Activated CD8-positive, alpha-beta memory T cell treated with anti-CD3 and anti-CD28 coated beads for 36 hours (primary cell): ENCODE results near the gene LIN52. TPM values are rescaled to one million over a fixed set of nuclear protein-coding genes. Genes with fewer than 3 reads are reported as not detected.

ENCODE experiments used
- CTCF ChIA-PET: fragments of 350-600 bp; sonication (Branson Sonifier 250); formaldehyde crosslinking; loops from one replicate; lab custom pipeline; 2021; ENCODE audit warnings: antibody characterized with exemption; lab: Charles Lee
- POLR2A ChIA-PET: fragments of 350-600 bp; sonication (Branson Sonifier 250); formaldehyde crosslinking; loops from one replicate; lab custom pipeline; 2021; ENCODE audit warnings: antibody characterized with exemption; lab: Charles Lee
- total RNA-seq, 2 experiments: library from RNA; stranded (reverse); gene quantifications; one replicate each; pipeline ENCODE4 v1.2.3, GENCODE V29; 2021

The LIN52 gene
- total RNA-seq, 2 experiments from 2014 or later, result 16.6 to 17.7 TPM

DNA sequence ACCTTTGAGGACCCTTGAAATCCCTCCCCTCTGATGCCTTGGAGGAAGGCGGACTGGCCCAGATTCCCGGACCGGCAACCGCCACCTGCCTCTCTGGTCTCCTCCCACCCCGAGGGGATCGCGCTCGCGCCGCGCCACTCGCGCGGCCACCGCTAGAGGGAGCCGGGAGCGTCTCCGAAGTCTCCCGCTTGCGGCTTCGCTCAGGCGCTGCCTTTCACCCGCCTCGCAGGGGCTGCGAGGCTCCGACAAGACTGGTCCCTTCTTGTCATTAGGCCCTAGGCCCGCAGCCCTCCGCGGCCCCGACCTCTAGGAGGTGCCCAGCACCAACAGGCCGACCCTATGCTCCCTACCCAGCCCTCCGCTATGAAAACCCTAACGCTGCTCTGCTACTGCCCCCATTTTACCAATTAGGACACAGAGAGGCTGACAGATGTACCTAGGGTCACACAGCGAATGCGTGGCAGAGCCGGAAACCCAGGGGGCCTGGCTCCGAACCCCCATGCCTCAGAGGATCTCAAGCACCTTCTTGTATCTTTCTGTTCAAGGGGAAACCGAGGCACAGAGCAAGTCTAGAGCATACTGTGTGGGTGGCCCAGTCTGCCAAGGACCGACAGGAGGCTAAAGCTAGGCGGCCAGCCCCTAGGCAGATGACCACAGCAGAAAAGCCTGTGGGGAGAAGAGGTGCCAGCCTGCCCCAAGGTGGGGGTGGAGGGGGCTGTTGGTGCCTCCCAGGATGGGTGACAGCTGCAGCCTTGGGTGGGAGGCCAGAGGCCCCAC, 133.1 kb downstream of the LIN52 start:
- POLR2A ChIA-PET, result no interaction called here
- CTCF ChIA-PET, result interaction anchor here (0.9 to 1.8 kb wide), 3 partner anchors 25 to 39 kb away, joined by 3 to 9 read pairs (median 4); no protein-coding TSS in a partner anchor

DNA sequence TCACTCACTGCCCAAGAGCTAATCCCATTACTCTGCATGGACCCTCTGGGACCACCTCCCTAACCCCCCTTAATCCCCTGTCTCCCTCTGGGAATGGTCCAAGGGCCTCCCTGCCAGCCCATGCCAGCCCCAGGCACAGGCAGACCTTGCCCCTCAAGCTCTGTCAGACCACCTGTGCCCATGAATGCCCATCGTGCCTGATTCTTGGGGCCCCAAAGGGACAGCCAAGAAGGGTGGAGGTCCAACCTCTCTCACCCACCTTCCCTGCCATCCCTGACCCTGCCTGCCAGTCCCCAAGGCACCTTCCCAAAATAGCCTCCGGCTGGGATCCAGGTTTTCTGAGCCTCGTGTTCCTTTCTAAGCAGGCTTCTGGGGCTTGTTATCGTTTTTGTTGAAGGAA, 133.7 kb downstream of the LIN52 start:
- POLR2A ChIA-PET, result no interaction called here
- CTCF ChIA-PET, result interaction anchor here (0.6 to 1.8 kb wide), 6 partner anchors 22 to 269 kb away, joined by 3 to 9 read pairs (median 3); no protein-coding TSS in a partner anchor

DNA sequence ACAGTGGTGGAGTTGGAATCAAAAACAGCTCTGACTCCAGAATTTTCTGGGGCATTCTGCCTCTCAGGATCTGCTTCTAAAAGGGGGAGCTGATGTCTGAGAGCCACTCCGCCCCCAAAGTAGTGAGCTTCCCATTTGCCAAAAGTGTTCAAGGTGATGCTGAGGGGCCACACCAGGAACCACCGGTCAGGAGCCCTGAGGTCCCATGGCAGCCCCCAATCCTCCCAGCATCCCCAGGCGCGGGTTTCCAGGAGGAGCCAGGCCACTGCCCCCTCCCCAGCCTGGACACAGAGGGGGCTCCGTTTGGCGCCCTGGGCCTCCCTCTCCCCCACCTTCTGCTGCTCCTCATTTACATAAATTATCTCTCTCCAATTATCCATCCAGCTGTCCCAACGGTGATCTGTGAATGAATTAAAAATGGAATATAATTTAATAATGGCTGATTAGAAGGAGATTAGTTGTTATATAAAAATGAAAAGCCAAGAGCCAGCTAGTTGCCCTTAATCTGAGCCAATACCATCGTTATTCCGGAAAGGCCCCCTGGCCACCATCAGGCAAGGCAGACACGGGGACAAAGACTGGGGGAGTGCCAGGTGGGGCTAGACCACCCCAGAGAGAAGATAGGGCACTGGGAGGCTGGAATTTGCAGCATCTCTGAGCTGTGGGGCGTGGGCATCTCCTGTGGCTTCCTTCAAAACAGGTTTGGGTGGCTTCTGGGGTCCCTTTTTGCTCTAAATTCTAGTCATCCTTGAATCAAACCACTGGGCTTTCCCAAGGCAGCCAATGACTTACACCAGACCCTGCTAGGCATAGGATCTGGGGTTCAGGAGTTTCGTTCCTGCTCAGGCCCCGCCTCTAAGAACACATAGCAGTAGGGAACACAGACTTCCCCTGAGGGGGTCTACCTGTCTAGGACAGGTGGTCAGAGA, 134.8 kb downstream of the LIN52 start:
- CTCF ChIA-PET, result interaction anchor here (0.7 to 2.2 kb wide), 4 partner anchors 21 to 32 kb away, joined by 3 to 9 read pairs (median 6); no protein-coding TSS in a partner anchor
- POLR2A ChIA-PET, result no interaction called here

DNA sequence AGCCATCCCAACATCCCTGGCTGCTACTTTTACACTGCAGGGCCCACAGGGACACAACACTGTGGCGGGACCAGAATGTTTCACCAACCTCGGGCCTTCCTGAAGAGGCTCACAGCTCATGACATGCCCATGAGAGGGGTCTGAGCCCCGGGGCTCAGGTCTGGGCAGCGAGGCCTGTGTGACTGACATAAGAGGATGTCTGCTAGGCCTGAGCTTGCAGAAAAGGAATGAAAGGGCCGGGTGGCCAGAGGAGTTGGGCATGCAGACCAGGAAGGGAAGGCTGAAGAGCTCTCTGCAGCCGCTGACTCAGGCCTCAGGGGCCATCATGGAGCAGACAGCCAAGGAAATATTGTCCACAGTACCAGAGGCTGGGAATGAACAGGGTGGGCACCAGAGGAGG, 136.2 kb downstream of the LIN52 start:
- ChIA-PET POLR2A (no interaction called here), CTCF (interaction anchor here (0.8 to 2.2 kb wide), 3 partner anchors 11 to 44 kb away, joined by 3 to 8 read pairs (median 3); no protein-coding TSS in a partner anchor)

DNA sequence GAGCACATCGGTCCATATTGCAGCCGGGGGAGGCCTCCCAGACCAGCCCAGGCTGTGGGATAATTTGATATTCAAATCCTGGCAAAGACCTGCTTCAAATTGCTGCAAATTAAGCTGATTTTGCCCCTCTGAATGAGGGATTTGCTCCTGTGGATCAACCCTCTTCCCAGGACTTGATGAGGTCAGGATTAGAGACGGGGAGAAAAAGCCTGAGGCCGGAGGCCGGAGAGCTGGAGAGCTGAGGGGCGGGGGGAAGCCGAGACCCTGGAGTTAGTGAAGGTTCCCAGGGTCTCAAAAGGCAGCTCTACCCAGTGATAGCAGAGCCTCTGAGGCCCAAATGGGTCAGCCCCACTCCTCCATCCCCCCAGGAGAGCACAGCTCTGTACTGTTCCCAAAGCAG, 137.0 kb downstream of the LIN52 start:
- ChIA-PET CTCF (interaction anchor here (1.2 to 2.2 kb wide), 2 partner anchors 30 to 109 kb away, joined by 3 to 8 read pairs; no protein-coding TSS in a partner anchor), POLR2A (no interaction called here)

DNA sequence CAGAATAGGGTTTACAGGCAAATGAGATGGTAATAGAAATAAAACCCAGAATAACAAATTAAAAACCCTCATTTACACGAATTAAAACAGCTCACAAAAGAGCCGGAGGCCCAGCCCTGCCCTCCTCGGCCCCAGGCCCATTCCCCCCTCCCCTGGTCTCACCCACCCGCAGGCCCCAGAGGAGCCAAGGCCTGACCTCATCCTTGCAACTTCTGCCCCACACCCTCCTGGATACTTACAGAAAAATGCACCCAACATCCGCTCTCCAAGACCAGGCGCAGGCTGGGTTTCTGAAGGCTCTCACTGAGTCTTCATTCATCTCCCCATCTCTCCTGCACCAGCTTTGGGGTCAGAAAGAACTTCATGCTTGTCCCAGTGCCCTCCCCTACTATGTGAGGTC, 138.3 kb downstream of the LIN52 start:
- CTCF ChIA-PET, result interaction anchor here (0.5 kb wide), 1 partner anchor 34 kb away, joined by 3 read pairs; no protein-coding TSS in a partner anchor
- POLR2A ChIA-PET, result interaction anchor here (0.6 kb wide), 1 partner anchor 59 kb away, joined by 3 read pairs; no protein-coding TSS in a partner anchor

DNA sequence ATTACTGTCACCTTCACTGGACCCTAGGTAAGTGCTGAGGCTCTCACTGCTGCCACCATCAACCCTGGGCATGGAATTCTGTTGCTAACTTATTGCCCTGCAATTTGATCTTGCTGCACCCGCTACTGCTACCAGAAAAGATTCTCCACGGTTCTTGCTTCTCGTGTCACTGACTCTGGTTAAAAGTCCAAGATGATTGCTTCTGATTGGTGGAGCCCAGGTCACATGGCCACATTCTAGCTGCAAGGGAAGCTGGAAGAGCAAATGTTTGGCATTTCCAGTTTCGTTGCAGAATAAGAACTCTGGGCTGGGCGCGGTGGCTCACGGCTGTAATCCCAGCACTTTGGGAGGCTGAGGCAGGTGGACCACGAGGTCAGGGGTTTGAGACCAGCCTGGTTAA, 147.0 kb downstream of the LIN52 start:
- POLR2A ChIA-PET, result no interaction called here

DNA sequence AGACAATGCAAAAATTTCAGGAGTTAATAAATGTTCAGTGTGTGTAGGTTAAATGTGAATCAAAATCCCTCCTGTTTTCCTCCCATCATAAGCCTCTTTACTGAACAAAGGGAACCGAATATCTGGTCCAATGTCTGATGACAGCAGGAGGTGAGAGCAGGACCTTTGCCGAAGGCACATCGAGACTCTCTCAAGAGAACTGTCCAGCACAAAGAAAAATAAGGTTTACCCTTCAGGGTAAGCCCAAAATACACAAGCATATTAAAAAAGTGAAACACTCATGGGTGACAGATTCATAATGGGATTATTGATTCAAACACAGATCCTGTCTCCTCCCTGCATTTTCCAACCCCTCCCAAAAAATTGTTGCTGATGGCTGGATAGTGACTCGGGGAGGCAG, 150.3 kb downstream of the LIN52 start:
- CTCF ChIA-PET, result no interaction called here
- POLR2A ChIA-PET, result no interaction called here

More for the DNA sequence above, 147.0 kb downstream of the LIN52 start:
- CTCF ChIA-PET, result no interaction called here

DNA sequence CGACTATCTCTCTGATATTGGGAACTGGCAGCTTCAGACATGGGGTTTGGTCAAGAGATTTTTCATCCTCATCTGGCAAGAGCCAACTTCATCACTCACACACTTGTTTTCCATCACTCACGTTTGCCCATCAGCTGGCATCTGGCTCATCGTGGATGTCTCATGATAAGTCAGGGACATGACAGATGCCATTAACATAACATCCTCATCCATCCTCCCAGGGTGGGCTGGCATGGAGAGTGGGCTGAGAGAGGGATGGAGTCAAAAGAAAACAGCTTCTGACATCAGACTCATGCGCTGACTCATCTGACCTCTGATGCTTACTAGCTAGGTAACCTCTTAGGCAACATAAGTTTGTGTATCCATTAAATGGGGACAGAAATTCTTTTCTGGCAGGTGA, 152.7 kb downstream of the LIN52 start:
- CTCF ChIA-PET, result no interaction called here
- POLR2A ChIA-PET, result interaction anchor here (0.5 kb wide), 1 partner anchor 53 kb away, joined by 4 read pairs; no protein-coding TSS in a partner anchor

DNA sequence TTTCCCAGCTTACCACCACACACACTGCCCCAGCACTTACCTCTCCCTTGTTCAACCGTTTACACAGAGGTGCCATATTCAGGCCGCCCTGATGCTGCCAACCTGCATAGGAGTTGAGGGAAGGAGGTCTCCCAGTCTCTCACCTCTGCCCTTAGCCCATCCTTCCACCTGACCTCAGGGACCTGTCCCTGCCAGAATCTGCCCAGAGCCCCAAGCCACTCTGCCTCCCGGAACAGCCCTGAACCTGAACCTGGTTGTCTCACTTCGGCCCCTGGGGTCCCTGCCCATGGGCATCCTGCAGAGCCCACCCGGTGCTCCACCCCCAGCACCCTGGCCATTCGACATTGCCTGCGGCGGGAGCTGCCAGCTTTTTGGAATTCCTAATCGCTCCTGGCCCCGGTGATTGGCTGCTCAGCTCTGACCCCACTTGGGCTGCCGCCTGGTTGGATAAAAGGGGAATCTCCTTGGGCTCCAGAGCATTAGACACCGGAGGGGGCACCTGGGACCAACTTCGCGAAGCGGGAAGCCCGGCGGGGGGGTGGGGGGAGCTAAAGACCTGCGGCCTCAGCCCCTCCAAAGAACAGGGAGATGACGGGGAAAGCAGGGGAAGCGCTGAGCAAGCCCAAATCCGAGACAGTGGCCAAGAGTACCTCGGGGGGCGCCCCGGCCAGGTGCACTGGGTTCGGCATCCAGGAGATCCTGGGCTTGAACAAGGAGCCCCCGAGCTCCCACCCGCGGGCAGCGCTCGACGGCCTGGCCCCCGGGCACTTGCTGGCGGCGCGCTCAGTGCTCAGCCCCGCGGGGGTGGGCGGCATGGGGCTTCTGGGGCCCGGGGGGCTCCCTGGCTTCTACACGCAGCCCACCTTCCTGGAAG, 154.5 kb downstream of the LIN52 start, which contains the start of gene VSX2:
TSS of gene VSX2 (plus strand) at position 476 of the 874 bp plus-strand sequence. CDS start at position 589, 113 bp downstream.
- POLR2A ChIA-PET, result no interaction called here
- CTCF ChIA-PET, result interaction anchor here (1.3 to 1.5 kb wide), 2 partner anchors 13 to 16 kb away, joined by 3 to 5 read pairs; no protein-coding TSS in a partner anchor

DNA sequence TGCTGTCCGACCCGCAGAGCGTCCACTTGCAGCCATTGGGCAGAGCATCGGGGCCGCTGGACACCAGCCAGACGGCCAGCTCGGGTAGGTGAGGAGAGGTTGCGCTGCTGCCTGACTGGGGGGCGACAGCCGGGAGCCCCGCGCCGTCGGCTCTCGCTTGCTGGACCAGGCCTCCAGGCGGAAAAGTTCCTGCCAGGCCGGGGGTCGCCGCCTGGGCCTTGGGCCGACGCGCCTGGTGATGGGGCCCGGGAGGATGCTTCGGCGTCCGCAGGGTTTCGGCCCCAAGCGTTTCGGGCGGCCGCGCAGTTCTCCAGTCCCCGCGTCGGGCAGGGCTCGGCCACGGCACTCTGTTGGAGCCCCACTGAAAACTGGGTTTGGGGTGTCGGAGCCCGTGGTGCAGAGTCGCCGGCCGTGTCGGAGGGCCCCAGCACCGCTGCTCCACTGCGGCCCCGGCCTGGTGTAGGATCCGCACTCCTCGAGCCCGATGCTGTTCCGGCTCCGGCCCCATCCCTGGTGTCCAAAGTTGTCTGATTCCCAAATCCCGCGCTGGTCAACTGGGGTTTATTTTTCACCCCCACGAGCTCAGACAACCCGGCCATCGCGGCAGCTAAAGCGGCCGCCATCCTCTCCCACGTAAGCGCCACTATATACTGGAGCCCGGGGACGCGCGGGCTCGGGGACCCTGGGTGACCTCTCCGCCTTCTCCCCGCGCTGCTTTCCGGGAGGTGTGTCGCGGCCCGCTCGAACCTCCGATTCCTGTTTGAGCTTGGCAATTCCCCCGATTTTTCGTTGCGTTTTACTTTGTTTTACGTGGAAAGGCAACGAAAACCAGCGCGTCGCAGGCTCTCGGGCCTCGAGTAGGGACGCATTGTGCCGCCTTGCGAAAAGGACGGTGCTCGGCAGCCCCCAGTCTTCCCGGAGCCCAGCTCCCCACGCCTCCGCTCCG, 155.4 kb downstream of the LIN52 start:
- ChIA-PET CTCF (interaction anchor here (0.8 to 1.5 kb wide), 2 partner anchors 15 to 21 kb away, joined by 3 read pairs; no protein-coding TSS in a partner anchor), POLR2A (no interaction called here)

DNA sequence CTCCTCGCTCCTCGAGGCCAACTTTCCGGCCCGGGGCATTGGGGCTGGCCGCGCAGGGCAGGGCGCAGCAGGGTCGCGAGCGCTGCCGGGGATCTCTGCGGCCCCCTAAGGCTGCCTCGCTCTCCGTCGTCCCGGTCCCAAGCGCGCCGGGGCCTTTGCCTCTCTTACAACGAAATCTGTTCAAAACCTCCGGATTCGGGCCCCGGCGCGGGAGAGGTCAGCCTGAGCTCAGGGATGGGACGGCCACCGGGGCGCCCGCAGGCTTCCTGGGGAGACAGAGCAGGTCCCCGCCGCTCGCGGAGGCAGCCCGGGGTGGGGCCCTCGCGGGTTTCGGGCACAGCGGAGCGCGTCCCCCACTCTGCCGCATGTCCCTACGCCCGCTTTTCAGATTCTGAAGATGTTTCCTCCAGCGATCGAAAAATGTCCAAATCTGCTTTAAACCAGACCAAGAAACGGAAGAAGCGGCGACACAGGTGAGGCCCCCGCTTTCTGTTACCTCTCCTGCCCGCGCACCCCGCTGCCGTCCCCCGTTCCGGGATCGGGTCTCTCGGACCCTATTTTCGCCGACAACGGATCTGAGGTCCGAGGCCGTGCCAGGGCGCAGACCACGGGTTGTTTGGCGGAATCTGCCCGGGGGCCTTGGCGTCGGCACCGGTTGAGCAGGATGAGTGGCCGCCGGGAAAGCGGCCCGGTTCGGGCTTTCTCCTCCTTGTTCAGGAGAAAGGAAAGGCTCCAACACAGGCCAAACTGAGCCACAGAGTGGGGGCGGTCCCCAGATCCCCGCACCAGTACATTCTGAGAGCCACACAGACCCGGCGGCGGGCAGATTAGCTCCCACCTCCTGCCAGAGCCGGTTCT, 156.3 kb downstream of the LIN52 start:
- CTCF ChIA-PET, result interaction anchor here (0.8 to 1.5 kb wide), 2 partner anchors 14 to 22 kb away, joined by 3 read pairs; no protein-coding TSS in a partner anchor
- POLR2A ChIA-PET, result no interaction called here

DNA sequence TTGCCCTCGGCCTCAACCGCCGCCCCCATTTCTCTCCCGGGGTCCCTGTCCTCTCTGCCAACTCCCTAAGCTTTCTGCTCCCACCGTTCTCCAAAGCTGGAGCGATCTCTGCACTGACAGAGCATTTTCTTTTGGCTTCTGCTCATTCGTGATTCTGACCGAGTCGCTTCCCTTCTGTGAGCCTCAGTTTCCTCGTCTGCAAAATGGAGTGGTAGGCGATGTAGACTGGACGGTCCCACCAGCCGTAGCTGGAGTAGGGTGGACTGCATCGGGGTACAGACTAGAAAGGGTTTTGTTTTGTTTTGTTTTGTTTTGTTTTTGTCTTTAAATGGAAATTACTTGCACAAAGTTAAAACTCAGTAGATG, 156.9 kb downstream of the LIN52 start:
- POLR2A ChIA-PET, result no interaction called here
- CTCF ChIA-PET, result interaction anchor here (0.6 kb wide), 1 partner anchor 227 kb away, joined by 4 read pairs; no protein-coding TSS in a partner anchor

DNA sequence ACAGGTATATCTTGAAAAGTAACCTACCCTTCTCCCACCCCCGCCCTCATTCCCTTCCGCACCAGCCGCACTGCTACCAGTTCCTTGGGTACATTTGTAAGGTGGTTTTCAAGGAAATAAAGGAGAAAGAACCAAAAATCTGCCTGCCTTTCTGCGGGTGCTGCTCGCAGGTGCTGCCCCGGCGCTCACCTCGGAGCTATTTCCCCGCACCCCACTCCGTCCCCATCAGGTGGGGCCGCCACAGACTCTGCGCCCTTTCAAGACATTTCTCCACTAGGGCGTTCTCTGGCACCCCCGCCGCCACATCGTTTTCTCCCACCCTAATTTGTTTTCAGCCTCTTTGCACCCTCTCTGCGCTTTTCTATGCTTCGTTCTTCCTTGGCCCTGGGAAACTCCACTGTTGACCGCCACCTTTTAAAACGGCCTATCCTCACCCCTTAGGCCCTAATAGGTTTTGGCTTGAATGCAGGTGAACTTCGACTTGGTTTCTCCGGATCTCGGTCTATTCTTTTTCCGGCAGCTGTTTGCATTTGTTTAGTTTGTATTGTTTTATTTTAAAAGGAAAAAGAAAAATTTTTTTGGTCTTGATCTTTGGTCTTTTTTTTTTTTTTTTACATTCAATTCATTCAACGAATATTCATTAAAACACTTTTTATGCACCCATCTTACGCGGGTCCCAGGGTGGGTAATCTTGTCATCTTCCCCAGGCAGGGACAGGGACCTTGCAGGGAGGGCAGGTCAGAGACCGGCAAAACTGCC, 157.4 kb downstream of the LIN52 start:
- ChIA-PET POLR2A (no interaction called here), CTCF (interaction anchor here (0.6 to 1.4 kb wide), 4 partner anchors 15 to 519 kb away, joined by 3 to 4 read pairs (median 4); no protein-coding TSS in a partner anchor)

DNA sequence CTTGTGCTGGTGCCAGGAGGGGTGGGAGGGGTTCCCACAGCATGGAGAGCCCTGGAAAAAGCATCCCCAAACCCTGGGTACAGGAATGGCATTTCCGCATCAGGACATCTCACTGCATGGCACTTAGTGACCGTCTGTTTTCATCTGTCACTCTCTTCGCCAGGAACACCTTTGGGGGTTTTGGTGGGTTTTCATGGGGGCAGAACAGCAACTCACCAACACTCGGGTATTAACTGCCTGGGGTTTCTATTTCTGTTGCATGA, 158.0 kb downstream of the LIN52 start:
- ChIA-PET CTCF (interaction anchor here (1.1 to 1.4 kb wide), 2 partner anchors 14 to 24 kb away, joined by 3 to 4 read pairs; no protein-coding TSS in a partner anchor), POLR2A (no interaction called here)

DNA sequence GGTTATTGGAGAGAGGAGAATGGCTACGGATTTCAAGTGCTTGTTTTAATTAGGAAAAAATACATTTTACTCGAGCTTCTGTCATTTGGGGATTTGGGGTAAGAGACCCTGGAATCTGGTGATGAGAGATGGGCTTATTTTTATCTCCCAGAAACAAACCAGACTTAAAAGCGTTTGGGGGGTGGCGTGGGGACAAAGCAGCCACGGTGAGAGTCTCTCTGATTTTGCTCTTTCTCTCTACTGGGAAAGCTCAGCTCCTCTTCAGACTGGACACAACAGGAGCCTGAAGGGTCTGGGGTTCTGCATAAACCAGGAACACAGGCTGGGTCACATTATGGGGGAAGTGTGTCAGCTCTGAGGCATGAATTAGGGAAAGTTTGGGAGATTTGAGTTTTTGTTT, 158.3 kb downstream of the LIN52 start:
- POLR2A ChIA-PET, result no interaction called here

More for the DNA sequence above, 158.3 kb downstream of the LIN52 start:
- CTCF ChIA-PET, result interaction anchor here (1.1 to 1.4 kb wide), 2 partner anchors 14 to 24 kb away, joined by 3 to 4 read pairs; no protein-coding TSS in a partner anchor
